ENCODE data around the gene NR2F1-AS1.
A peak's percentile ranks its signal among the peaks of the same experiment; 100 is the strongest.

The NR2F1-AS1 gene

GRCh38 chr5:93574491-93575305, 6.3 kb downstream of the NR2F1-AS1 start:
- Histone ChIP-seq H3K27ac (ENCODE audit: low read depth, low read length) (no peak overlapping the region), H3K4ac (ENCODE audit: low read depth, low read length) (no peak overlapping the region), H3K4me2 (ENCODE audit: low read length) (no peak overlapping the region), H3K9me3 (ENCODE audit: insufficient read depth, low read depth, low read length) (peaks cover 7% of the 10 kb centered on the region), H3K18ac (ENCODE audit: low read length) (no peak overlapping the region), H2BK12ac (ENCODE audit: low read length) (no peak overlapping the region), H4K8ac (ENCODE audit: low read depth, low read length) (no peak overlapping the region), H4K91ac (ENCODE audit: low read depth, low read length) (no peak overlapping the region), H3K4me3 (ENCODE audit: low read depth, low read length) (no peak overlapping the region), H3K79me1 (ENCODE audit: low read length) (no peaks in the 10 kb centered on the region), H2AFZ (ENCODE audit: insufficient read depth, low read length, poor library complexity) (no peak overlapping the region), H3K23ac (ENCODE audit: low read length) (no peak overlapping the region), H3K79me2 (ENCODE audit: control insufficient read depth, insufficient read depth, low read length, poor library complexity) (no peaks in the 10 kb centered on the region), H3K4me1 (ENCODE audit: control insufficient read depth in 1 of 2, insufficient read depth in 2 of 2, low read length in 2 of 2) (peaks cover 5 to 13% of the 10 kb centered on the region in 2 experiments), H3K9ac (ENCODE audit: low read length) (no peak overlapping the region), H3K27me3 (ENCODE audit: insufficient read depth, low read length) (peaks cover 84% of the 10 kb centered on the region), H2BK120ac (ENCODE audit: insufficient read depth, low read length, poor library complexity) (no peak overlapping the region), H3K14ac (ENCODE audit: low read length) (no peak overlapping the region), H4K12ac (ENCODE audit: low read depth, low read length) (no peak overlapping the region), H2AK5ac (ENCODE audit: low read length) (no peak overlapping the region), H3K36me3 (ENCODE audit: control insufficient read depth in 1 of 2, insufficient read depth in 2 of 2, low read length in 2 of 2) (no peaks in the 10 kb centered on the region), H2BK5ac (ENCODE audit: low read depth, low read length, poor library complexity) (no peak overlapping the region)
- DNase-seq = no peak
- no CpG with 5 or more reads among the region's 12 CpGs for WGBS (ENCODE audit: extremely low coverage, insufficient coverage, insufficient read length)

- no peak overlapping the region for H2AK5ac ChIP-seq (ENCODE audit: low read length)
- no peak for DNase-seq
- no peaks in the 10 kb centered on the region for H3K79me2 ChIP-seq (ENCODE audit: control insufficient read depth, insufficient read depth, low read length, poor library complexity)
- no peak overlapping the region for H3K4me3 ChIP-seq (ENCODE audit: low read depth, low read length)
- no peaks in the 10 kb centered on the region for H3K36me3 ChIP-seq (ENCODE audit: control insufficient read depth in 1 of 2, insufficient read depth in 2 of 2, low read length in 2 of 2)
- H3K79me1 ChIP-seq (ENCODE audit: low read length) = no peaks in the 10 kb centered on the region
- H3K9ac ChIP-seq (ENCODE audit: low read length) = no peak overlapping the region
- H3K4me2 ChIP-seq (ENCODE audit: low read length) = no peak overlapping the region
- H3K4me1 ChIP-seq (ENCODE audit: control insufficient read depth in 1 of 2, insufficient read depth in 2 of 2, low read length in 2 of 2) = peaks cover 3 to 13% of the 10 kb centered on the region in 2 experiments
- H3K27me3 ChIP-seq (ENCODE audit: insufficient read depth, low read length) = peaks cover 76% of the 10 kb centered on the region
- no peak overlapping the region for H3K18ac ChIP-seq (ENCODE audit: low read length)
- no peak overlapping the region for H3K4ac ChIP-seq (ENCODE audit: low read depth, low read length)
- H2BK5ac ChIP-seq (ENCODE audit: low read depth, low read length, poor library complexity) = no peak overlapping the region
- H2AFZ ChIP-seq (ENCODE audit: insufficient read depth, low read length, poor library complexity) = no peak overlapping the region
- H4K12ac ChIP-seq (ENCODE audit: low read depth, low read length) = no peak overlapping the region
- no peak overlapping the region for H3K14ac ChIP-seq (ENCODE audit: low read length)
- no peak overlapping the region for H4K8ac ChIP-seq (ENCODE audit: low read depth, low read length)
- H3K9me3 ChIP-seq (ENCODE audit: insufficient read depth, low read depth, low read length) = peaks cover 6% of the 10 kb centered on the region
- no peak overlapping the region for H3K27ac ChIP-seq (ENCODE audit: low read depth, low read length)
- H4K91ac ChIP-seq (ENCODE audit: low read depth, low read length) = no peak overlapping the region
- H2BK12ac ChIP-seq (ENCODE audit: low read length) = no peak overlapping the region
- WGBS (ENCODE audit: extremely low coverage, insufficient coverage, insufficient read length) = no CpG with 5 or more reads among the region's 32 CpGs
- H2BK120ac ChIP-seq (ENCODE audit: insufficient read depth, low read length, poor library complexity) = no peak overlapping the region
- no peak overlapping the region for H3K23ac ChIP-seq (ENCODE audit: low read length)
Measured at GRCh38 chr5:93573354-93574351, 7.4 kb downstream of the NR2F1-AS1 start.

- H3K79me1 ChIP-seq (ENCODE audit: low read length) = no peaks in the 10 kb centered on the region
- H4K12ac ChIP-seq (ENCODE audit: low read depth, low read length) = no peak overlapping the region
- no peak overlapping the region for H2AFZ ChIP-seq (ENCODE audit: insufficient read depth, low read length, poor library complexity)
- no peak overlapping the region for H3K23ac ChIP-seq (ENCODE audit: low read length)
- no peak overlapping the region for H3K27ac ChIP-seq (ENCODE audit: low read depth, low read length)
- peak overlapping the region; percentile 19 for H3K4me2 ChIP-seq (ENCODE audit: low read length)
- H2BK12ac ChIP-seq (ENCODE audit: low read length) = no peak overlapping the region
- peaks cover 3 to 13% of the 10 kb centered on the region in 2 experiments for H3K4me1 ChIP-seq (ENCODE audit: control insufficient read depth in 1 of 2, insufficient read depth in 2 of 2, low read length in 2 of 2)
- H3K27me3 ChIP-seq (ENCODE audit: insufficient read depth, low read length) = peaks cover 68% of the 10 kb centered on the region
- no peak overlapping the region for H3K4me3 ChIP-seq (ENCODE audit: low read depth, low read length)
- no peak overlapping the region for H2AK5ac ChIP-seq (ENCODE audit: low read length)
- no peak for DNase-seq
- H3K9me3 ChIP-seq (ENCODE audit: insufficient read depth, low read depth, low read length) = peaks cover 6% of the 10 kb centered on the region
- H2BK5ac ChIP-seq (ENCODE audit: low read depth, low read length, poor library complexity) = no peak overlapping the region
- H3K4ac ChIP-seq (ENCODE audit: low read depth, low read length) = no peak overlapping the region
- no peak overlapping the region for H3K14ac ChIP-seq (ENCODE audit: low read length)
- no peak overlapping the region for H3K9ac ChIP-seq (ENCODE audit: low read length)
- no peak overlapping the region for H4K8ac ChIP-seq (ENCODE audit: low read depth, low read length)
- no peak overlapping the region for H3K18ac ChIP-seq (ENCODE audit: low read length)
- whole genome bisulfite sequencing (ENCODE audit: extremely low coverage, insufficient coverage, insufficient read length) = no CpG with 5 or more reads among the region's 45 CpGs
- H3K36me3 ChIP-seq (ENCODE audit: control insufficient read depth in 1 of 2, insufficient read depth in 2 of 2, low read length in 2 of 2) = no peaks in the 10 kb centered on the region
- no peak overlapping the region for H2BK120ac ChIP-seq (ENCODE audit: insufficient read depth, low read length, poor library complexity)
- no peaks in the 10 kb centered on the region for H3K79me2 ChIP-seq (ENCODE audit: control insufficient read depth, insufficient read depth, low read length, poor library complexity)
- H4K91ac ChIP-seq (ENCODE audit: low read depth, low read length) = no peak overlapping the region
Measured at GRCh38 chr5:93572608-93573353, 8.2 kb downstream of the NR2F1-AS1 start.

- WGBS (ENCODE audit: extremely low coverage, insufficient coverage, insufficient read length) = no CpG with 5 or more reads among the region's 40 CpGs
- peak overlapping the region; percentile 44 for H3K4me2 ChIP-seq (ENCODE audit: low read length)
Measured at GRCh38 chr5:93572101-93572607, 8.9 kb downstream of the NR2F1-AS1 start.

More at GRCh38 chr5:93572101-93572607, 8.9 kb downstream of the NR2F1-AS1 start:
- Histone ChIP-seq H2BK120ac (ENCODE audit: insufficient read depth, low read length, poor library complexity) (no peak overlapping the region), H4K8ac (ENCODE audit: low read depth, low read length) (no peak overlapping the region), H3K4me3 (ENCODE audit: low read depth, low read length) (no peak overlapping the region), H4K91ac (ENCODE audit: low read depth, low read length) (no peak overlapping the region), H3K27me3 (ENCODE audit: insufficient read depth, low read length) (peaks cover 62% of the 10 kb centered on the region), H3K4me1 (ENCODE audit: control insufficient read depth in 1 of 2, insufficient read depth in 2 of 2, low read length in 2 of 2) (peaks cover 3 to 13% of the 10 kb centered on the region in 2 experiments), H3K79me1 (ENCODE audit: low read length) (no peaks in the 10 kb centered on the region), H2BK5ac (ENCODE audit: low read depth, low read length, poor library complexity) (no peak overlapping the region), H3K14ac (ENCODE audit: low read length) (no peak overlapping the region), H3K4ac (ENCODE audit: low read depth, low read length) (no peak overlapping the region), H3K9me3 (ENCODE audit: insufficient read depth, low read depth, low read length) (peaks cover 6% of the 10 kb centered on the region), H3K36me3 (ENCODE audit: control insufficient read depth in 1 of 2, insufficient read depth in 2 of 2, low read length in 2 of 2) (no peaks in the 10 kb centered on the region), H3K79me2 (ENCODE audit: control insufficient read depth, insufficient read depth, low read length, poor library complexity) (no peaks in the 10 kb centered on the region), H3K18ac (ENCODE audit: low read length) (no peak overlapping the region), H2AK5ac (ENCODE audit: low read length) (no peak overlapping the region), H3K27ac (ENCODE audit: low read depth, low read length) (no peak overlapping the region), H4K12ac (ENCODE audit: low read depth, low read length) (no peak overlapping the region), H3K23ac (ENCODE audit: low read length) (no peak overlapping the region), H2BK12ac (ENCODE audit: low read length) (no peak overlapping the region), H2AFZ (ENCODE audit: insufficient read depth, low read length, poor library complexity) (no peak overlapping the region), H3K9ac (ENCODE audit: low read length) (no peak overlapping the region)
- no peak for DNase-seq
